Measurements from ENCODE around the gene SLC17A9.
A peak's percentile ranks its signal among the peaks of the same experiment; 100 is the strongest.
"Not testable (repeated sequence)": the region's sequence is repeated elsewhere in the genome, so short reads cannot be mapped to it uniquely, and the experiment has no call there.

- not testable (repeated sequence) for TF ChIP-seq POLR2A (IDR thresholded peaks at IDR 0.05)
- TF ChIP-seq POLR2AphosphoS5 (IDR thresholded peaks at IDR 0.05), result peak in 2 of 3 donors; percentile 26 to 53
- TF ChIP-seq, protein P1, sequence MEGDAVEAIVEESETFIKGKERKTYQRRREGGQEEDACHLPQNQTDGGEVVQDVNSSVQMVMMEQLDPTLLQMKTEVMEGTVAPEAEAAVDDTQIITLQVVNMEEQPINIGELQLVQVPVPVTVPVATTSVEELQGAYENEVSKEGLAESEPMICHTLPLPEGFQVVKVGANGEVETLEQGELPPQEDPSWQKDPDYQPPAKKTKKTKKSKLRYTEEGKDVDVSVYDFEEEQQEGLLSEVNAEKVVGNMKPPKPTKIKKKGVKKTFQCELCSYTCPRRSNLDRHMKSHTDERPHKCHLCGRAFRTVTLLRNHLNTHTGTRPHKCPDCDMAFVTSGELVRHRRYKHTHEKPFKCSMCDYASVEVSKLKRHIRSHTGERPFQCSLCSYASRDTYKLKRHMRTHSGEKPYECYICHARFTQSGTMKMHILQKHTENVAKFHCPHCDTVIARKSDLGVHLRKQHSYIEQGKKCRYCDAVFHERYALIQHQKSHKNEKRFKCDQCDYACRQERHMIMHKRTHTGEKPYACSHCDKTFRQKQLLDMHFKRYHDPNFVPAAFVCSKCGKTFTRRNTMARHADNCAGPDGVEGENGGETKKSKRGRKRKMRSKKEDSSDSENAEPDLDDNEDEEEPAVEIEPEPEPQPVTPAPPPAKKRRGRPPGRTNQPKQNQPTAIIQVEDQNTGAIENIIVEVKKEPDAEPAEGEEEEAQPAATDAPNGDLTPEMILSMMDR (IDR thresholded peaks at IDR 0.05), result not testable (repeated sequence)
Observed at GRCh38 chr20:62923059-62923668, 29.3 kb upstream of the SLC17A9 start.
